Neural cell (in vitro differentiated cells): ENCODE data around the gene ACSM6. TPM values are rescaled to one million over a fixed set of nuclear protein-coding genes. Genes with fewer than 3 reads are reported as not detected.

Experiments
- H2AFZ ChIP-seq: fragments of 200-600, 300-800 bp; sonication (generic), shearing (Covaris generic); 2 replicates; pipeline ENCODE4 v1.6.0; 2014; ENCODE audit warnings: low read depth, mild to moderate bottlenecking, antibody characterized with exemption, low read length, moderate library complexity
- H3F3A ChIP-seq: fragments of 200-600 bp; shearing (Covaris generic); 2 replicates; pipeline ENCODE4 v1.6.1; 2016; ENCODE audit warnings: mild to moderate bottlenecking, moderate library complexity, mixed read lengths, antibody characterized with exemption, low read length; ENCODE audit not compliant: insufficient read depth, poor library complexity, severe bottlenecking
- H3K27ac ChIP-seq: fragments of 200-600, 300-800 bp; sonication (generic), shearing (Covaris generic); 2 replicates; pipeline ENCODE4 v1.5.1; 2014; ENCODE audit warnings: mild to moderate bottlenecking, low read length, moderate library complexity
- H3K27me3 ChIP-seq: fragments of 300-800, 200-600 bp; sonication (generic), shearing (Covaris generic); 2 replicates; pipeline ENCODE4 v1.6.0; 2014; ENCODE audit warnings: mild to moderate bottlenecking, low read depth, low read length, moderate library complexity; ENCODE audit not compliant: insufficient read depth
- H3K36me3 ChIP-seq: fragments of 300-800, 200-600 bp; sonication (generic), shearing (Covaris generic); 2 replicates; pipeline ENCODE4 v1.5.1; 2014; ENCODE audit warnings: mild to moderate bottlenecking, antibody characterized with exemption, low read length, moderate library complexity; ENCODE audit not compliant: insufficient read depth
- H3K4me2 ChIP-seq: fragments of 300-800, 200-600 bp; sonication (generic), shearing (Covaris generic); 2 replicates; pipeline ENCODE4 v1.6.0; 2014; ENCODE audit warnings: mild to moderate bottlenecking, low read length
- H3K4me3 ChIP-seq: fragments of 300-800, 200-600 bp; sonication (generic), shearing (Covaris generic); 2 replicates; pipeline ENCODE4 v1.5.1; 2014; ENCODE audit warnings: mild to moderate bottlenecking, low read length, moderate library complexity
- H3K79me2 ChIP-seq: fragments of 200-600 bp; shearing (Covaris generic); replicated peaks from 2 replicates; pipeline ENCODE4 v1.6.0; 2014; ENCODE audit warnings: mild to moderate bottlenecking, low read length, moderate library complexity; ENCODE audit not compliant: insufficient read depth
- H3K9ac ChIP-seq: fragments of 300-800, 200-600 bp; sonication (generic), shearing (Covaris generic); 2 replicates; pipeline ENCODE4 v1.6.1; 2016; ENCODE audit warnings: mild to moderate bottlenecking, low read length, mixed read lengths
- H3K9me2 ChIP-seq: fragments of 200-600 bp; shearing (Covaris generic); 2 replicates; pipeline ENCODE4 v1.6.1; 2016; ENCODE audit warnings: mild to moderate bottlenecking, low read length, mixed read lengths; ENCODE audit not compliant: insufficient read depth
- H3K9me3 ChIP-seq: fragments of 200-600, 300-800 bp; sonication (generic), shearing (Covaris generic); 2 replicates; pipeline ENCODE4 v1.6.1; 2016; ENCODE audit warnings: mild to moderate bottlenecking, mixed run types, low read length, moderate library complexity, mixed read lengths
- H4K20me1 ChIP-seq: fragments of 200-600 bp; shearing (Covaris generic); 2 replicates; pipeline ENCODE4 v1.6.1; 2016; ENCODE audit warnings: mild to moderate bottlenecking, mixed run types; ENCODE audit not compliant: insufficient read depth
- CTCF ChIP-seq: fragments of 450-650 bp; IDR thresholded peaks from 2 replicates; pipeline ENCODE4 v1.5.1; 2014; ENCODE audit warnings: antibody characterized with exemption, mild to moderate bottlenecking, moderate library complexity; ENCODE audit not compliant: poor library complexity, severe bottlenecking
- EP300 ChIP-seq: fragments of 450-650 bp; conservative IDR thresholded peaks from 2 replicates; pipeline ENCODE4 v1.6.1; 2014; ENCODE audit warnings: antibody characterized with exemption, mild to moderate bottlenecking, moderate library complexity; ENCODE audit not compliant: poor library complexity, severe bottlenecking
- EZH2 ChIP-seq: fragments of 200-600, 300-800 bp; shearing (Covaris generic), sonication (generic); IDR thresholded peaks from 2 replicates; pipeline ENCODE4 v1.6.1; 2014; ENCODE audit warnings: antibody characterized with exemption, low read length, borderline replicate concordance, mild to moderate bottlenecking; ENCODE audit not compliant: insufficient read depth, poor library complexity, severe bottlenecking
- MXI1 ChIP-seq: fragments of 450-650 bp; conservative IDR thresholded peaks from 2 replicates; pipeline ENCODE4 v1.6.1; 2014; ENCODE audit warnings: antibody characterized with exemption, mild to moderate bottlenecking; ENCODE audit not compliant: poor library complexity, severe bottlenecking
- POLR2AphosphoS5 ChIP-seq: IDR thresholded peaks from 2 replicates; pipeline ENCODE4 v1.6.1; 2012
- RAD21 ChIP-seq: fragments of 450-650 bp; conservative IDR thresholded peaks from 2 replicates; pipeline ENCODE4 v1.6.1; 2014; ENCODE audit warnings: antibody characterized with exemption, mild to moderate bottlenecking, moderate library complexity
- SMC3 ChIP-seq: fragments of 450-650 bp; conservative IDR thresholded peaks from 2 replicates; pipeline ENCODE4 v1.6.1; 2014; ENCODE audit warnings: antibody characterized with exemption, mild to moderate bottlenecking, moderate library complexity; ENCODE audit not compliant: poor library complexity
- TAF1 ChIP-seq: IDR thresholded peaks from 2 replicates; pipeline ENCODE4 v1.6.1; 2012; ENCODE audit warnings: low read depth
- polyA plus RNA-seq: library from polyadenylated mRNA; depleted of rRNA; stranded (reverse); fragments of >200 nt; gene quantifications from 2 replicates; pipeline ENCODE4 v1.2.3, GENCODE V29; 2014
- TF ChIP-seq, protein P1 (sequence below): IDR thresholded peaks from 2 replicates; pipeline ENCODE4 v1.6.1; 2012; ENCODE audit warnings: borderline replicate concordance

ACSM6 gene
- polyA plus RNA-seq, 1 donor from 2014 or later = not detected

DNA sequence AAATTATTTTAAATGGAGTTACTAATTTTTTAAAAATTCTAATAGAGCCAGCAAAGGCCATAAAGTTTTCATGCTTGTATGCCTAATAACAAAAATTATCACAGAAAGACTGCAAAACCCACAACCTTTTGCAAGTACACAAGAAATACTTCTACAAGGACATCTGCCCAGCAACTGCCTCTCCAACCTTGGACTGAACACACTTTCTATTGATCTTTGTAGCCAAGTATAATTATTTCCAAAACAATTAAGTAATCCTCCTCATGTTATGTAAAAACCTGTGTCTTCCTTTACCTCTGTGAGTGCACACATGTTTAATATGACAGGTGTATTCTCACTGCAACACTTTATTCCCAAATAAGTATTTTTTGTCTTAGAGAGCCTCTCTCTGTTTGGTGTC is 16.6 kb upstream of the ACSM6 start:
- no peak overlapping the region for H3K27ac ChIP-seq
- no peaks in the 10 kb centered on the region for H4K20me1 ChIP-seq
- H3K9me2 ChIP-seq = no peaks in the 10 kb centered on the region
- H3K4me3 ChIP-seq = no peak overlapping the region
- no peaks in the 10 kb centered on the region for H3K36me3 ChIP-seq
- H3K79me2 ChIP-seq = no peaks in the 10 kb centered on the region
- H2AFZ ChIP-seq = no peak overlapping the region
- no peak overlapping the region for H3K9ac ChIP-seq
- no peaks in the 10 kb centered on the region for H3F3A ChIP-seq
- H3K4me2 ChIP-seq = no peak overlapping the region
- TF ChIP-seq TAF1 (no peak), CTCF (no peak), POLR2AphosphoS5 (no peak), EZH2 (no peak), RAD21 (no peak), SMC3 (no peak), MXI1 (no peak), EP300 (no peak)
- TF ChIP-seq, protein P1, sequence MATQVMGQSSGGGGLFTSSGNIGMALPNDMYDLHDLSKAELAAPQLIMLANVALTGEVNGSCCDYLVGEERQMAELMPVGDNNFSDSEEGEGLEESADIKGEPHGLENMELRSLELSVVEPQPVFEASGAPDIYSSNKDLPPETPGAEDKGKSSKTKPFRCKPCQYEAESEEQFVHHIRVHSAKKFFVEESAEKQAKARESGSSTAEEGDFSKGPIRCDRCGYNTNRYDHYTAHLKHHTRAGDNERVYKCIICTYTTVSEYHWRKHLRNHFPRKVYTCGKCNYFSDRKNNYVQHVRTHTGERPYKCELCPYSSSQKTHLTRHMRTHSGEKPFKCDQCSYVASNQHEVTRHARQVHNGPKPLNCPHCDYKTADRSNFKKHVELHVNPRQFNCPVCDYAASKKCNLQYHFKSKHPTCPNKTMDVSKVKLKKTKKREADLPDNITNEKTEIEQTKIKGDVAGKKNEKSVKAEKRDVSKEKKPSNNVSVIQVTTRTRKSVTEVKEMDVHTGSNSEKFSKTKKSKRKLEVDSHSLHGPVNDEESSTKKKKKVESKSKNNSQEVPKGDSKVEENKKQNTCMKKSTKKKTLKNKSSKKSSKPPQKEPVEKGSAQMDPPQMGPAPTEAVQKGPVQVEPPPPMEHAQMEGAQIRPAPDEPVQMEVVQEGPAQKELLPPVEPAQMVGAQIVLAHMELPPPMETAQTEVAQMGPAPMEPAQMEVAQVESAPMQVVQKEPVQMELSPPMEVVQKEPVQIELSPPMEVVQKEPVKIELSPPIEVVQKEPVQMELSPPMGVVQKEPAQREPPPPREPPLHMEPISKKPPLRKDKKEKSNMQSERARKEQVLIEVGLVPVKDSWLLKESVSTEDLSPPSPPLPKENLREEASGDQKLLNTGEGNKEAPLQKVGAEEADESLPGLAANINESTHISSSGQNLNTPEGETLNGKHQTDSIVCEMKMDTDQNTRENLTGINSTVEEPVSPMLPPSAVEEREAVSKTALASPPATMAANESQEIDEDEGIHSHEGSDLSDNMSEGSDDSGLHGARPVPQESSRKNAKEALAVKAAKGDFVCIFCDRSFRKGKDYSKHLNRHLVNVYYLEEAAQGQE = no peak
- H3K27me3 ChIP-seq = no peaks in the 10 kb centered on the region
- H3K9me3 ChIP-seq = no peaks in the 10 kb centered on the region

DNA sequence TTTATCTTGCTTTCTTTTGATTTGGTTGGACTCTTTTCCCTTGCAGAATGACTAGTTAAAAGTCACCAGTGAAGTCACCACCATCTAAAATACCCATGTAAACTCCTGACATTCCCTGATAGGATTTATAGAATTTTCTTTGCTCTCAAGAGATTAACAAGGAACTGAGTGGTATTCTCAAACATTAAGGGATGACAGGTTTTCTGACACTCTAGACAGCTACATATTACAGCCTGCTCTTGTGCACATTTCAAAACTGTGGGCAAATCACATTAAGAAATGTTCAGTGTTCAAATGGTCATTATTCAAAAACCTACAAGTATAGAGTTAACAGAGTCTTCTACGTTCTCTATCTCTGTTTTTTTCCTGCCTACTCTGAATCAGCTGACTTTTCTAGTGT is 15.8 kb upstream of the ACSM6 start:
- Histone ChIP-seq H3K9me3 (no peaks in the 10 kb centered on the region), H3F3A (no peaks in the 10 kb centered on the region)

More for the DNA sequence above, 15.8 kb upstream of the ACSM6 start:
- H3K27me3 ChIP-seq = no peaks in the 10 kb centered on the region
- H3K9ac ChIP-seq = no peak overlapping the region
- H3K9me2 ChIP-seq = no peaks in the 10 kb centered on the region
- no peaks in the 10 kb centered on the region for H3K79me2 ChIP-seq
- no peak overlapping the region for H3K4me3 ChIP-seq
- H3K36me3 ChIP-seq = no peaks in the 10 kb centered on the region
- H3K4me2 ChIP-seq = no peak overlapping the region
- TF ChIP-seq EZH2 = no peak
- TF ChIP-seq, protein P1 = peak; percentile 82
- TF ChIP-seq TAF1 = no peak
- TF ChIP-seq CTCF = no peak
- peak; percentile 91 for TF ChIP-seq EP300
- TF ChIP-seq RAD21 = no peak
- no peak for TF ChIP-seq MXI1
- no peak for TF ChIP-seq SMC3
- TF ChIP-seq POLR2AphosphoS5 = peak; percentile 68
- H2AFZ ChIP-seq = no peak overlapping the region
- no peaks in the 10 kb centered on the region for H4K20me1 ChIP-seq
- no peak overlapping the region for H3K27ac ChIP-seq
